ENCODE results near the gene C10orf120. TPM values are rescaled to one million over a fixed set of nuclear protein-coding genes. Genes with fewer than 3 reads are reported as not detected.

The C10orf120 gene
- not detected in 2 replicates for total RNA-seq

GRCh38 chr10:122699796-122700455, at the start of gene C10orf120:
Gene C10orf120 (minus strand): TSS chr10:122699846. CDS start chr10:122699790, 56 bp downstream.
- no peak for TF ChIP-seq CTCF (IDR thresholded peaks at IDR 0.05; ENCODE audit: insufficient read depth, low read length, poor library complexity, severe bottlenecking)
- DNase-seq (ENCODE audit: low read depth) = no peak
- Histone ChIP-seq H3K27me3 (ENCODE audit: control insufficient read depth, insufficient read depth, low read length) (peaks cover 2% of the 10 kb centered on the region), H3K36me3 (ENCODE audit: control insufficient read depth, insufficient read depth, low read length) (no peaks in the 10 kb centered on the region), H3K4me3 (ENCODE audit: low read depth, low read length) (no peak within 1 kb of the TSS)

GRCh38 chr10:122748496-122748895, 48.9 kb upstream of the C10orf120 start:
- no peak for DNase-seq (ENCODE audit: low read depth)
- Histone ChIP-seq H3K27me3 (ENCODE audit: control insufficient read depth, insufficient read depth, low read length) (no peaks in the 10 kb centered on the region), H3K4me3 (ENCODE audit: low read depth, low read length) (no peak overlapping the region), H3K36me3 (ENCODE audit: control insufficient read depth, insufficient read depth, low read length) (no peaks in the 10 kb centered on the region)
- no peak for TF ChIP-seq CTCF (IDR thresholded peaks at IDR 0.05; ENCODE audit: insufficient read depth, low read length, poor library complexity, severe bottlenecking)

GRCh38 chr10:122746408-122746807, 46.8 kb upstream of the C10orf120 start:
- H3K4me3 ChIP-seq (ENCODE audit: low read depth, low read length) = no peak overlapping the region
- H3K36me3 ChIP-seq (ENCODE audit: control insufficient read depth, insufficient read depth, low read length) = no peaks in the 10 kb centered on the region
- DNase-seq (ENCODE audit: low read depth) = no peak
- TF ChIP-seq CTCF (IDR thresholded peaks at IDR 0.05; ENCODE audit: insufficient read depth, low read length, poor library complexity, severe bottlenecking) = no peak
- H3K27me3 ChIP-seq (ENCODE audit: control insufficient read depth, insufficient read depth, low read length) = no peaks in the 10 kb centered on the region

- DNase-seq (ENCODE audit: low read depth) = no peak
Measured at GRCh38 chr10:122744257-122744656, 44.6 kb upstream of the C10orf120 start.

GRCh38 chr10:122740640-122741039, 41.0 kb upstream of the C10orf120 start:
- no peaks in the 10 kb centered on the region for H3K27me3 ChIP-seq (ENCODE audit: control insufficient read depth, insufficient read depth, low read length)
- DNase-seq (ENCODE audit: low read depth) = no peak
- H3K4me3 ChIP-seq (ENCODE audit: low read depth, low read length) = no peak overlapping the region
- TF ChIP-seq CTCF (IDR thresholded peaks at IDR 0.05; ENCODE audit: insufficient read depth, low read length, poor library complexity, severe bottlenecking) = no peak
- H3K36me3 ChIP-seq (ENCODE audit: control insufficient read depth, insufficient read depth, low read length) = no peaks in the 10 kb centered on the region

More at GRCh38 chr10:122744257-122744656, 44.6 kb upstream of the C10orf120 start:
- Histone ChIP-seq H3K36me3 (ENCODE audit: control insufficient read depth, insufficient read depth, low read length) (no peaks in the 10 kb centered on the region), H3K27me3 (ENCODE audit: control insufficient read depth, insufficient read depth, low read length) (no peaks in the 10 kb centered on the region), H3K4me3 (ENCODE audit: low read depth, low read length) (no peak overlapping the region)
- no peak for TF ChIP-seq CTCF (IDR thresholded peaks at IDR 0.05; ENCODE audit: insufficient read depth, low read length, poor library complexity, severe bottlenecking)

GRCh38 chr10:122738031-122738430, 38.4 kb upstream of the C10orf120 start:
- H3K4me3 ChIP-seq (ENCODE audit: low read depth, low read length) = no peak overlapping the region
- no peak for DNase-seq (ENCODE audit: low read depth)
- no peak for TF ChIP-seq CTCF (IDR thresholded peaks at IDR 0.05; ENCODE audit: insufficient read depth, low read length, poor library complexity, severe bottlenecking)

More at GRCh38 chr10:122738031-122738430, 38.4 kb upstream of the C10orf120 start:
- peaks cover 3% of the 10 kb centered on the region for H3K27me3 ChIP-seq (ENCODE audit: control insufficient read depth, insufficient read depth, low read length)
- no peaks in the 10 kb centered on the region for H3K36me3 ChIP-seq (ENCODE audit: control insufficient read depth, insufficient read depth, low read length)
